Neural progenitor cell (in vitro differentiated cells): ENCODE data around the gene F13A1.

ENCODE experiments used
- CTCF ChIP-seq: fragments of 200-600 bp; sonication (generic); IDR thresholded peaks from 2 replicates; pipeline ENCODE4 v1.5.1; 2017; ENCODE audit warnings: antibody characterized with exemption, mild to moderate bottlenecking
- EZH2phosphoT487 ChIP-seq: fragments of 200-600 bp; sonication (generic); IDR thresholded peaks from 2 replicates; pipeline ENCODE4 v1.6.1; 2017; ENCODE audit warnings: antibody characterized with exemption

DNA sequence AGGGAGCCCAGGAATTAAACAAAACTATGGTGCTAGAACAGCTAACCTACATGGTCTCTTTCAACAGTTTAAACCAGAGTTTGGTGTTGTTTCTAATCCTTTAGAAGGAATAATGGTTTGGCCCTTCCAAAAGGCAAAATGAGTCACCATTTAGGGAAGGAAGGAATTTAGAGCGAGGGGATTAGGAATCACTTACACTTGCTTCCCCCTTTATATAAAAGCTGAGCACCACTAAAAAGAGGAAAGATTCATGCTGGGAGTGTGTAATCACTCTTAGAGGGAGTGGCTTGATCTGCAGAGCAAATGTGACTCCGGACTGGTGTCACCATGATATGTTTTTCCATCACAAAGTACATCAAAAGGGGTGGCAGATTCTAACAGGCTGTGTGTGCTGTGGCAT is 63.6 kb downstream of the F13A1 start:
- no peak for TF ChIP-seq CTCF
- no peak for TF ChIP-seq EZH2phosphoT487
